GM19468 (cell line): ENCODE data around the gene EGFR.

Source experiments
- ATAC-seq: cut with Tn5 transposase; IDR thresholded peaks from one replicate; pipeline ENCODE4 v1.9.1; 2021; ENCODE audit warnings: mild to moderate bottlenecking, moderate library complexity, moderate number of reproducible peaks; ENCODE audit not compliant: unreplicated experiment; ENCODE audit errors: extremely low read depth

The EGFR gene

DNA sequence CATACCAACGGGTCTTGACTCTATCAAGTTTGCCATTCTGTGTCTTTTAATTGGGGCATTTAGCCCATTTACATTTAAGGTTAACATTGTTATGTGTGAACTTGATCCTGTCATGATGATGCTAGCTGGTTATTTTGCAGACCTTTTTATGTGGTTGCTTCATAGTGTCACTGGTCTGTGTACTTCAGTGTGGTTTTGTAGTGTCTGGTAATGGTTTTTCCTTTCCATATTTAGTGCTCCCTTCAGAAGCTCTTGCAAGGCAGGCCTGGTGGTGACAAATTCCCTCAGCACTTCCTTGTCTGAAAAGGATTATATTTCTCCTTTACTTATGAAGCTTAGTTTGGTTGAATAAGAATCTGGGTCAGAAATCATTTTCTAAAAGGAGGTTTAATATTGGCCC is 211.2 kb downstream of the EGFR start:
- no peak for ATAC-seq

DNA sequence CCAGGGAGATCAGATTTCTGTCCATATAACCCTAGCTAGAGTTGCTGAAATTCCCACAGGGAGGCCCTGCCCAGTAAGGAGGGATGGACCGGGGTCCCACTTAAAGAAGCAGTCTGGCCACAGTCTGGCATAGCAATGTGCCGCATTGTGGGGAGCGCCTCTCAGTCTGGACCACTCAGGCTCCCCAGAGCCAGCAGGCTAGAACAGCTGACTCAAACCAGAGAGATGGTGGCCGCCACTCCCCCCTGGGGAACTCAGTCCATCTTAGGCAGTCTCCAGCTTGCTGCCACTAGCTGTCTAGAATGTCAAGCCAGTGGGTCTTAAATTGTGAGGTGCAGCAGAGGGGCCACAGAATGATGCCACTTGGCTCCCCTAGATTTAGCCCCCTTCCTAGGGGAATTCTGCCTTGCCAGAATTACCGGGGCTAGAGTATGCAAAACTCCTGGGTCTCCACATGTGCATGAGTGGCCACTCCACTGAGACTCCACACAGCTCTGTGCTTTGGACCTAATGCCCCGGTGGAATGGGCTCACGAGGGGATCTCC is 213.0 kb downstream of the EGFR start:
- ATAC-seq: no peak

DNA sequence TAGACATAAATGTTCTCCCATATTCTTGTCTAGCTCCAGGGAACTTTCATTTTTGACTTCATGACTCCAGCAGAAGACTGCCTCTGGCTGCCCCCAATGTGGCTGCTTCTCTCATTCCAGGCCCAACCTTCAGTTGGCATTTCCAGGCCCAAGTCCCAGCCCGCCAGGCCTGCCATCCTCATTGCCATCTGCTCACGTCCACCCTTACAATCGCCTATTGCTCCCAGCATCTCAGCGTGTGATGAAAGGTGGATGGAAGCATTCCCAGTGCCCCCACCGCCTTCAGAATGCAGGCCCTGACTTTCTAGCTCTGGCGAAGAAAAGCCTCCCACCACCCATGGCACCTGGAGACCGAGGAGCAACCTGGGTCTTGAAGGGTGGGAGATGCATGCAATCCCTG is 214.2 kb downstream of the EGFR start:
- no peak for ATAC-seq

DNA sequence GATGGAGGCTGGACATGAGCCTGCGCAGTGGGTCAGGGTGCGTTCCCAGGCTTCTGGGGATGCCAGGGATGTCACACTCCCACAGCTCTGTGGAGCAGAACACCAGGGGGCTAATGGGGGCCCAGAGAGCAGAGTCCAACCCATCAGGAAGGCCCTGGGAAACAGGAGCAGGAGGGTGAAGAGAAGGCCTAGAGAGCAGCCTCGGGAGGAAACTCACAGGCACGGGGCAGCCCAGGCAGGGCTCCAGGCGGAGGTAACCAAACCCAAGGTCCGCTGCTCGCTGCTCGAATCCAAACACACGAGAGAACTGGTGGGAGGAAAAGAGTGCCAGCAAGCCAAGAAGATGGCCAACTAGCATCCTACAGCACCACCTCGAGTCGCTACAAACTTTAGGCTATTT is 215.6 kb downstream of the EGFR start:
- ATAC-seq: no peak

DNA sequence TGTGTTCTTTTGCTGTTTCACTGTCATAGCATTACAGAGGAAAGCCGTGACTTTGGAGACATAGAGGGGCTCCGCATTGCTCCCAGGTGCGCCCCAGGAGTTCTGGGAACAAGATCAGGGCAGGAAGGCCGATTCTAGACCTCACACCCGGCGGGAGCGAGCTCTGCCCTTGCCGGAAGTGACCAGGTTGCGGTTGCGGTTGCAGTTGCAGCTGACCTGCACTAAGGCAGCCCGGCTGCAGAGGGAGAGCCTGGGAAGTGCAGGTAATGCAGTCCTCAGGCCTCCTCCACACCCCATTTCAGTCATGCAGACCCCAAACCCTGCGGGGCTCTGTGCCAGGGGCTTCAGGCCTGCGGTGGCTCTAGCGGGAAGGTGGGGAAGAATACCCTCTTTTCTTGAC is 216.3 kb downstream of the EGFR start:
- ATAC-seq: no peak

DNA sequence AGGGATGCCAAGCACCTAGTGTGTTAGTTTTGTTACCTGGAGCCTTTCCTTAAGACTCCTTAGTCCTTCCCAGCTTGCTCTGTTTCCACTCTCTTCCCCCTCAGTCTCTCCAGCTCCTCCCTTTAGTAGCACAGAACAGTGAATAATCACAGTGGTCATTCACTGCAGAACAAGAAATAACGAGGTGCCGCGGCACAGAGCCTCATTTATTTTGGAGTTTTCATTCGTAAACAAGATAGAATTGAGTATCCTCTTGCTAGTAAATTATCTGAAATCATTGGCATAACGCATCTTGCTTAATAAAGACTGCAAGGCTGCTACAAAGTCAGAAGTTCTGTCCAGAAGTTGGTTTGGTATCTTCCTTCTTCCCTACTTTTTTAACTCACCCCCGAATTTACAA is 217.0 kb downstream of the EGFR start:
- no peak for ATAC-seq

DNA sequence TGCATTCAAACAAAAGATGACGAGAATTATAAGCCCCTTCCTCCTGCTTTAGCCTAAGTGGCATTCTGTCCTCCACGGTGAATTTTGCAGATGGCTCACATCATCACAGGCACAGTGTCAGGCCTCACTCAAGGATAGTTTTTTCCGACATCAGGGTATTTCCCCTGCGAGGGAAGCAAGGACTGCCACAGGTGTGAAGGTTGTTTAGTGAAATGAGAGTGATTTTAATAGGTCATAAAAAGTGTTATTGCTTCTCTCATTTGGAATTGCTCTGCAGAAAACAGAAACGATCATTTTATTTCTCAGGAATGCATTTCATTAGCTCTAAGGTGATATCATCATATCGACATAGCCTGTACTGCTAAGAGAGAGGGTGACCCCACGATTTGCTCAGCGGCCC is 217.7 kb downstream of the EGFR start:
- no peak for ATAC-seq

DNA sequence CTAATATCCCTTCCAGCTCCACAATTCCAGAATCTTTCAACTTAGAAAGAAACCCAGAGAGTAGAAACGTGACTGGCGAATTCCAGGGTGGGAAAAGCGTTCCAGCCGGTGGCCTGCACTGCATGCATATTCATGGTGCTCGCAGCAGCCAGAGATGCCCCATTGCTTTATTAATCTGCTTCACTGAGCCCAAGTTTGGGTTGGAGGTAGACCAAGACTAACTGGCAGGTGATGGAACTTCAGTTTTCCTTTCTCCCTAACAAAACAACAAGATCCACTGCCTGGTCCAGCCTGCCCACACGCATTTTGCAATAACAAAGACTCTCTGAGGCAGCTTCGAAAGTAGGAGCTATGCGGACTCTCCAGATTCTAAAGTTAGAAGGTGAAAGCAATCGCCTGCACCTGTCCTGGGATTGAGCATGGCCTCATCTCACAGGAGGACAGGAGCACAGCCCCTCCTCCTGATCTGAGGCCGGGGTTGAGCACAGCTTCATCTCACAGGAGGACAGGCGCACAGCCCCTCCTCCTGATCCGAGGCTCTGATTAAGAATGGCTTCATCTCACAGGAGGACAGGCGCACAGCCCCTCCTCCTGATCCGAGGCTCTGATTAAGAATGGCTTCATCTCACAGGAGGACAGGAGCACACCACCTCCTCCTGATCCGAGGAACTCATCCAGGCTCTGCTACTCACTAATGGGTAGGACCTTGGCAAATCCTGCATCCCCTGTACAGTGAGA is 218.5 kb downstream of the EGFR start:
- ATAC-seq: no peak

DNA sequence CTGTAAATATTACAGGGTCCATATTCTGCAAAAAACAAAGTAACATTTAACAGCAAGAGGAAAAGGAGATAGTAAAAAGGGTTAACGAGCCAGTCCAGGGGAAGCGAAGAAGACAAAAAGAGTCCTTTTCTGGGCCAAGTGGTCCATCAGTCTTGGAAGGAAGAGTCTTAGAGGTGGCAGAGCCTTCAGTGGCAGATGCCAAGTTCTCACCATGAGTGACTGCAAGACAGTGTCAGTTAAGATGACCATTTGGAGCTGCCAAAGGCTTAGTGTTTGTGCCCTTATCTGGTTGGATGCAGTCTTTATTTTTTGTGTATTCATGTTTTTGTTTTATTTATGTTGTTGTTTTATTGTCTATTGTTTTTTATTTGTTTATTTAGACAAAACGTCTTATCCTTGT is 220.6 kb downstream of the EGFR start:
- no peak for ATAC-seq

DNA sequence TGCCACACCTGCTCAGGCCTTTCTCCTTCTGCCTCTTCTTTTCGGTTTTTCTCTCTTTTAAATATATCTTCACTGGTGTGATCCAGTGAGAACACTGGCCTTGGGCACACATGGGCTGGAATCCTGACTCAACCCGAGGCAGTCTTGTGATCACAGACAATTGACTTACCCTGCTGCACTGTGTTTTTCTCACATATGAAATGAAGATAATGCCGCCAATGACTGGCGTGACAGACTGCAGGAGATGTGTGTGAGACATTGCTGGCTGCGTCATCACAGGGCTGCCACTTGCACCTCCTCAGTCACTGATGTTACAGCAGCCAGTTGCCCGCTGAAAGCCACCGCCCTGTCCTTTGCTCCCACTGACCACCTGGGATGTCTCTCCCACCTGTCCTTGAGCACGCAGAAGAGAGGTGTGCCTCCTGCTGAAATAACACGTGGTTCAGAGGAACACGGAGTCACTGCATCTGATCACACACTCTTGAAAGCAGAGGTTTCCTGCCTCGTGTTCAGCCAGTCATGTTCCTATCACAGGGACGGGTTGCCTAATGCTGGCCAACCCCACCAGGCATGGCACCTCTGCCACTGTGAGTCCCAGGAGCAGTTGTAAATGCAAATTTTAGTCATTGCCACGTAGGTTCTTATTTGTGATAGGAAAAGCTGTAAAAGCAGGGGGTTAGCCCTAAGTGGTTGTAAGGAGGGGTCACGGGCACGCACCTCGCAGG is 221.8 kb downstream of the EGFR start:
- no peak for ATAC-seq

DNA sequence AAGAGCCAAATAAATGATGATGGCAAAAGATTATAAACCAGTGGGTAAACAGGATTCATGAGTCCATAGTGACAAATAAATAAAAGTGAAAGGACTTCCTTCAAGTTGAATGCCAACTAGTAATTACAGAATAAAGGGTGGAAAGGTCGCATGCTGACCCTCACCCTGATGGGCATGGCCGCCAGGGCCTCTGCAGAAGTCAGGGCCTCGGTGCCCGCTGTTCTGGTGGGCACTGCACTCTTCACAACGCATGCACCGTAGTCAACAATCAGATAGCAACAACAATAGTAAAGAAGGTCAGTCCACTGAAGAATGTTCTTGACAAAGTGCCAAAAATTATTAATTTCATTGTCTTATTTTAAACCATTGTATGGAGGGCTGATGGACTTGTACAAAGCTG is 223.1 kb downstream of the EGFR start:
- ATAC-seq: no peak

DNA sequence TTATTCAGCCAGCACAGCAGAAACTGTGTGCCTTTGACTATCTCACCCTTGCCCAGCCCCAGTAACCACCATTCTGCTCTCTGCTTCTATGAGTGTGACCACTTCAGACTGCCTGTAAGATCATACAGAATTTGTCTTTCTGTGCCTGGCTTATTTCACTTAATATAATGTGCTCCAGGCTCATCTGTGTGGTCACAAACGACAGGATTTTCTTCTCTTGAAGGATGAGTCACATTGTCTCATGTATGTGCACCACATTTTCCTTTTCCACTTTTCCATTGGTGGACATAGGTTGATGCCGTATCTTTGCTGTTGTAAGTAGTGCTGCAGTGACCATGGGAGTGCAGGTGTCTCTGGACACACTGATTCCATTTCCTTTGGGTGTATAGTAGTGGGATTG is 223.8 kb downstream of the EGFR start:
- no peak for ATAC-seq

DNA sequence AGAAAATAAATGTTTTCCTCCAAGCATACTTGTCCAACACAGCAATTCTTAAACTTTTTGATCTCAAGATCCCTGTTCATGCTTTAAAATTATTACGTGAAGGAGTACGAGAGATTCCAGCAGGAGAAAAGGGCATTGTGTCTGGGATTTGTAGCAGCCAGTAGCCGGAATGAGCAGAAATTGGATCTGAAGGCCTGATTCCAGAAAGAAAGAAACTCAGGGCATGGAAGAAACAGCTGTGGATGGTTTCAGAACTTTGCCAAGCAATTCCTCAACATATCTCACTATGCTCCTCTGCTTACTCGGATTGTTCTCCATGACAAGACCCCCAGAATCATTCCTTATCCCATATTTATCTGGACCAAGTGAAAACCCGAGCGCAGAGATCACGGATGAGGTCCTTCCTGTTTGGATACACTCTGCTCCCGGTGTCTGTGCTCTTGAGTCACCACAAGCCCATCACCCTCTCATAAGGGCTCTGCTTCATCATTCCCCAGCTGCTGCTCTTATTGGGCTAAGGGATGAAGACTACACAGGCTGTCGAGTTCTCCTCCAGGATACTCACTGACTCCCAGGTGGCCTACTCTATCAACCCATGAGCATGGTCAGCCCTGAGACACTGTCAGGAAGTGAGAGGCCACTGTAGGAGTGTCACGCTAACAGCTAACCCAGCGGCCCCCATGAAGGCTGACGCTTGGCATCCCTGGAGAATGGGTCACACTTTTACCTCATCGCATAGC is 225.4 kb downstream of the EGFR start:
- no peak for ATAC-seq

DNA sequence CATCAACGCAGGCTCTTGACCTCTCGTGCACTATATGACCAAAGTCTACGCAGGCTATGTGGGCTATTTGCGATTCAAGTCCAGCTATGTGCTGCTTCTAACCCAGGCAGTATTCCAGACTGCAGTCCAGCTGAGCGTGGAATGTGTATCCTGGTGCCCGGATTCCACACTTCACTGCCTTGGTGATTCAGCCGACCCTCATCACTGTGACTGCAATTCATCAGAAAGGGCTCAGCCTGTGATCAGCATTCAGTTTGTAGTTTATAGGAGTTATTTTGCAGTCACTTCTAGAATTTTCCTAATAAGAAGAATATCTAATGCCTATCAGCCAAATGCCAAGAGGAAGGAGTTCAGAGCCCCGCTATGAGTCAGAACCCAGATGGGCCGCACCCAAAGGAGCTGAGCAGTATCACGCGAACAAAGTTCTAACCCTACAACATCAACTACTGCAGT is 226.5 kb downstream of the EGFR start:
- ATAC-seq: no peak

DNA sequence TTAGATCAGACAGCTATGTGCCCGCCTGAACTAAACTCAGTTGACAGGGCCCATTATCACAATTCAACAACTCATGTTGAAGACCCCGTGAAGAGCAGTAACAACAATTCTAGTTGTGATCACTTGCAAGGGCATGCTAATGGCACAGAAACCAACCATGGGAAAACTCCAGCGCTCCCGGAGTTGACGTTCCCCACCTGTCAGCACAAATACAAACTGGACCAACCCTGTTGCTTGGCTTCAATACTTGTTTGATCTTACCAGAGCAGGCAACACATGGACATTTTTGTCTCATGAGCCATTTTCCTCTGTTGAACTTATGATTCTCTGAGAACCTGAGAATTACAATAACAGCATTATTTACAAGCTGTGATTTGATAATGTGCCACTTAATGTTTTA is 227.4 kb downstream of the EGFR start:
- no peak for ATAC-seq

DNA sequence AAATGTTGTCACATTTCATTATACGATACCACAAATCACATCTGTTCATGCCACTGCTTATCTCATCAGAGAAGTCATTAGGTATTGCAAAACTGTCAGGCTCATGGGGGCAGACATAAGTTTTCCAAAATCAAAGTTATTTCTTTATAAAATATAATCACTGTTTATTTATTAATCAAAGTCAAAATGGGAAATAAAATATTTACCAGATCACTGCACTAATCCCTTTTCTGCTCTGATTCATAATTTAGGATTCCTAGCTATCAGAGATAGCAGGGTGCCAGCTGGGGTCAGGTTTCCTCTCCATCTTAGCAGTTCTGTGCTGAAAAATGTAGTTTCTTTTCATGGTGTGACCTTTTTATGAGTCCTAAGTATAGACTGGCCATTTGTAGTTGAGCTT is 228.6 kb downstream of the EGFR start:
- ATAC-seq: no peak

DNA sequence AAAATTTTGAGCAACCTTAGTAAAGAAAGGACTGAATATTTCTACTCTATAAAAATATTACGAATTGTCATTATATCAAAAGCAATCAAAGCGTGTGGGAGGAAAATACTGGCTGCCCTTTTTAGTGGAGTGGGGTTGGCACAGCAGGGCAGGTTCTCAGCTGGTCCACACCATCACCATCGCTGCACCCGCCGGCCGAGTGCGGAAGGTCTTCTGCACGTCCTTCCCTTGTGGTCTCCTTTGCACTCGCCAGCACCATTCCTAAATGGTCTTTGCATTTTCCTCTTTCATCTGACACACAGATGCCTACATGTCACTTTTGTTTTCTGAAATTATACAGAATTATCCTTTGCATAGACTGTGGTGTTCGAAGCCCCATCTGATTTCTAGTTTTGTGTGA is 229.7 kb downstream of the EGFR start:
- ATAC-seq: no peak

DNA sequence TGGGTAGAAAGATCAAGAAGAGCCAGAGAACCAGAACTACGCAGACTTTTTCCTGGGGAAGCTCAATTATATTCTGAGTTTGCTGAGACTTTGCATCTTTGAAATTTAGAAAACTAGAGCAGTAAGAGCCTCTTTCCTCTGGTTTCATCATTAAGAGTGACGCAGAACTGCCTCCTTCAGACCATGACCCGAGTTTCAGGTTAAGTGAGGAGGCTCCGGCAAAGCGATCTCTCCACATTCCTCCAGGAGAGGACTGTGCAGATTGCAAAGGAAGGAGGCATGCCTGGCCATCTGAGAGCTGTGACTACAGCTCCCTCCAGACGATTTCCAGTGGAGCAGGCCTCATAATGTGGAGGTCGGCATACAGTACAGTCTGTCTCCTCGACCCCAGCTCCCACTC is 230.5 kb downstream of the EGFR start:
- no peak for ATAC-seq

DNA sequence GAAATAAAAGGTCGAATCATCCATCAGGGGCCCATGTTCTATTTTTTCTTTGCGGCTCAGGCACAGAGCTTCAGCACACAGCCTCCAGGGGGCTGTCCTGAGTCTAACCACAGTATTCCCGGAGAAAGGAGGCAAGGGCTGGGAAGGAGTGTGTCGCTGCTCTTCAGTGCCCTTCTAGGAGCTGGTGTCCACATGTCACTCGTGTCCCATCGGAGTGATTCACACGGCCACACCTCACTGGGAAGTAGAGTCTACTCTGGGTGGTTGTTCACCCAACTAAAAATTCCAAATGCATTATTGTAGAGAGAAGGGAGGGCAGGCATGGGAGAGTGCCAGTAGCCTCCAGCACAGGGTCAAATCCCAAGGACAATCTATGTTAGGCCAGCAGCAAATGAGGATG is 231.5 kb downstream of the EGFR start:
- no peak for ATAC-seq

DNA sequence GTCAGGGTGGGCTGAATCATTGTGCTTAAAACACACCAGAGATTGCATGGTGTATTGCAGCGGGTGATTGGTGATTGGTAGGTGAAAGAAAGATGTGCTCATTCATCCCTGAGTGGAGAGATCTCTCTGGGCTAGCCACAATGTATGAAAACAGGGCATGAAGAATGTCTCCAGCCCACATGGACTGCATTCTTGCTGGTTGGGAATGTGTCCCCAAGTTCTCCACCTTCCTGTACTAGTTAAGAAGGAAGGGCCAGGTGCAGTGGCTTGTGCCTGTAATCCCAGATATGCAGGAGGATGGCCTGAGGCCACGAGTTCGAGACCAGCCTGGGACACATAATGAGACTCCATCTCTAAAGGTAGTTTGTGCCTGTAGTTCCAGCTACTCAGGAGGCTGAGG is 232.5 kb downstream of the EGFR start:
- ATAC-seq: no peak

DNA sequence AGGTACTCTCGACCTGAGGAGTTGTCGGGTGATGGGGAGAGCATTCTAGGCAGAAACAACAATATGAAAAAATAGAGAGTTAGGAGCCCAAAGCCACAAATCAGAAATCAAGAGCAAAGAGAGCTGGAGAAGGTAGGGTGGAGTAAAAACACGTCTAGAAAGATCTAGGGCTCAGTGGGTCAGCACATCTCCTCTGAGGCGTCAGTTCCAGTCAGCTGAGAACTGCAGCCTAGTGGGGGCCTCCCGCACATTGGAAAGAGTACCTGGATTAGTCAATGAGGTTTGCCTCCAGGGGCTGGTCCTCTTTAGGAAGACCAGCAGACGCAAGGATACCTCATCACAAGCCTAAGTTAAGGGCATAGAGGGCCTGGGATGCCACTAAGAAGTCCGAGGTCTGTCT is 233.1 kb downstream of the EGFR start:
- ATAC-seq: no peak
